A549 treated with GW870086 at 1 μM for 4 hours (cell line): Measurements from ENCODE around the gene LIPT2. TPM values are rescaled to one million over a fixed set of nuclear protein-coding genes. Genes with fewer than 3 reads are reported as not detected.

Source experiments
- total RNA-seq: library from RNA; stranded (reverse); fragments of 200-300 nt; extraction: Qiagen RNA extraction; gene quantifications from 5 replicates; pipeline ENCODE4 v1.2.3, GENCODE V29; 2022; ENCODE audit warnings: low read depth

The LIPT2 gene
- total RNA-seq, result 1.3 to 3.2 TPM (median 2.8 TPM) in 5 replicates

DNA sequence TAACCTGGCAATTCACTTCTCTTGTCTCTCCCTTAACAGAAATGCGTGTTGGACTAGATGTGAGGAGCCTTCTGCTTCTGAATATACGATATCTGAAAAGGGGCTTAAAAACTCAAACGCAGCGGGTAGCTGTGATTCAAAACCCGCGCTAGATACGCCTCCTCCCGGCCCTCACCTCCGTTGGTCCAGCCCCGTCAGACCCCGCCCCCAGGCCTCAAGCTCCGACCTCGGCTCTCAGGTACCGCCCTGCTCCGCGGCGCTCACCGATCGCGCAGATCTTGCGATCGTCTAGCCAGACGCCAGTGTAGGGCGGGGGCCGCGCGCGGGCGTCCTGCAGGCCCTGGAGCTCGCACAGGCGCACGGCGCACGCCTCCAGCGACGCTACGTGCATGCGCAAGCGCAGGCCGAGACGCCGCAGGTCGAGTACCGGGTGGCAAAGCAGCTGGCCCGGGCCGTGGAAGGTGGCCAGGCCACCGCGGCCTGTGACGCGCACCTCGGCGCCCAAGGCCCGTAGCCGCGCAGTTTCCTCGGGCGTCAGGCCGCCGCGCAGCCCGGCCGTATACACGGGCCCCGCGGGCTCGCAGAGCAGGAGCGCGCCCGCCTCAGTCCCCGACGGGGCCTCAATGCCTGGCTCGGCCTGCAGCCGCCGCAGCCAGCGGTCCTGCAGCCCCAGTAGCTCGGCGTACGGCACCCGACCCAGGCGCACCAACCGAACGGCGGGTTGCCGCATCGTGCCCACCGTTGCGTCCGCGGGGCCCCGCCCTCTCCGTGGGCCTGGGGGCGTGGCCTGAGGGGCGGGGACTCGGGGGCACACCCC lies at the start of gene LIPT2:
TSS of gene LIPT2 (minus strand) at position 751 of the 817 bp plus-strand sequence. CDS start at position 730, 21 bp downstream.

DNA sequence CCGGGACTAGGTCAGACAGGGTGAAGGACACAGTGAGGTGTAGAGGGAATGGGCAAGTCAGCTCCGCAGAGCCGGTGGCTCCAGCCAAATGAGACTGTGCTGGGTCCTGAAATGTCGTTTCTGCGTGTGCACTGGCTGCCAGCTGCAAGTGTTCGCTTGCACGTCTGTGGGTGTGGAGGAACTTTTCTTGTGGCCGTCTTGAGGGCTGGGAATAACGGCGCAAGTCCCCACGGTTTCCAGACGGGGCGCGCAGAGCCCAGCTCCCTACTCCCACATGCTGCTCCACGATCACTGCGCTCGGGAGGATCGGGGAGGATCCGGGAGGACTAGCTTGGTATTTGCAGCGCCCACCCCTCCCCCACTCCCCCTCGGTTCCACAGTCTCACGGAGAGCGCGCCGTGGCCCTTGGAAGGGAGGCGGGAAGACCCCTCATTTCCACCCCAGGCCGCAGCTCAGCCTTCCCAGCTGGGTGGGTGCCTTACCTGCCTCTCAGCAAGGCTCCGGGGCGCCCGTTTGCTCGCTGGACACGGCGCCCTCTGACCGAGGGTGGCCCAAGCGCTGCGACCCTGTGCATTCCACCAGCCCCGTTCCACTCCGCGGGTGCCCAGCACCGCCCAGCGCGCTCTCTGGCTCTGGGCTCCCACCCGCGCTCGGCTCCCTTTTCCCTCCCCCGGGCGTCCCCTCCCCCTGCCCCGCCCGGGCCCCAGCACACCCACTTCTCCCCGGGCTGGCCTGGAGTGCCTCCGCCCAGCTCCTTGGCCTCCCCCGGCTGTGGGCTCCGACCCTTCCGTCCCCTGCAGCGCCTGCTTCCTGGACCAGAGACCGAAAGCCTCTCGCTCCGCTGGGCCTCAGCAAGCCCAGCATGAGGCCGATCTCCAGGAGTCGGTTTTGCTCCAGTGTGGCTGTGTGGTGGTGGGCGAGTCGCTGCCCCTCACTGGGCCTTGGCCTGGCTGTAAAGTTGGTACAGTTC lies 26.3 kb downstream of the LIPT2 start, which contains the start of gene KCNE3:
TSS of gene KCNE3 (minus strand) at position 634 of the 970 bp plus-strand sequence. CDS start 9,986 bp downstream, outside the sequence.

Other genes with a start within 250 kb of the LIPT2 start
- 40.7 to 60.7 TPM (median 52.7 TPM) in 5 replicates for gene P4HA3, start 182.1 kb downstream of the LIPT2 start, total RNA-seq
- 10.4 to 21.2 TPM (median 17.5 TPM) in 5 replicates for gene PGM2L1, start 95.3 kb downstream of the LIPT2 start, total RNA-seq
- gene KCNE3, start 26.2 kb downstream of the LIPT2 start, total RNA-seq, result 0.20 TPM in 1 of 5 replicates, not detected in the others
- gene POLD3, start 98.9 kb upstream of the LIPT2 start, total RNA-seq, result 14.1 to 19.3 TPM (median 16.9 TPM) in 5 replicates
- gene CHRDL2, start 237.7 kb upstream of the LIPT2 start, total RNA-seq, result 2.9 to 4.8 TPM (median 4.2 TPM) in 5 replicates